ENCODE measurements around the gene SWAP70. TPM values are rescaled to one million over a fixed set of nuclear protein-coding genes. Genes with fewer than 3 reads are reported as not detected.

The SWAP70 gene
- total and polyA plus RNA-seq, 2 experiments from 2014 or later: 30.3 to 33.3 TPM

DNA sequence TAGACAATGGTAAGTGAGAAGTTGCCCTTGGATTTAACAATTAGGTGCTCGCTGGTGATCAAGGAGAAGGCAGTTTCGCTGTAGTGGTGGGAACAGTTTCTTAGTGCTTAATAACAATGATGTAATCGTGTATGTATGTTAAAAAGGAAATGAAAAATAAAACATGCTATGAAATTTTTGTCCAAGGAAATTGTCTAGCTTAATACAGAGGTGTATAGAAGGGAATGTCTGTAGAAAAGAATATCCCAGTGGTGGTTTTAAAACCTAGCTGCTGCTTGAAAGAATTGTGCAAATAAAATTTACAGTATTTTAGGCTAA lies 53.1 kb downstream of the SWAP70 start:
- Histone ChIP-seq H3K4me1 (ENCODE audit: insufficient read depth) (peaks cover 1% of the 10 kb centered on the region; the same call in 1 of the 2 replicates), H3K9me2 (ENCODE audit: insufficient read depth) (no peaks in the 10 kb centered on the region), H3K27me3 (ENCODE audit: insufficient read depth) (no peaks in the 10 kb centered on the region), H3K79me2 (replicated peaks; ENCODE audit: insufficient read depth) (0 out of 2 replicates have a peak, but pooled peaks cover 6% of the 10 kb centered on the region), H2AFZ (no peak overlapping the region), H3F3A (replicated peaks; ENCODE audit: low read depth) (no peaks in the 10 kb centered on the region), H4K20me1 (replicated peaks; ENCODE audit: insufficient read depth) (no peaks in the 10 kb centered on the region; the same call in 1 of the 2 replicates), H3K36me3 (ENCODE audit: insufficient read depth) (no peaks in the 10 kb centered on the region; the same call in 1 of the 2 replicates), H3K4me2 (no peak overlapping the region), H3K4me3 (no peak overlapping the region), H3K27ac (ENCODE audit: low read depth) (peak overlapping the region; percentile 51; the same call in 1 of the 2 replicates)
- ATAC-seq (no peak), DNase-seq (ENCODE audit: low spot score) (no peak)
- Mint-ChIP-seq H3K4me3 (no peak overlapping the region), H3K9me3 (no peaks in the 10 kb centered on the region; the same call in 2 of the 3 replicates), H3K27me3 (ENCODE audit: insufficient read depth, low read depth, poor library complexity) (no peaks in the 10 kb centered on the region), H3K36me3 (ENCODE audit: low read depth) (peaks cover 28% of the 10 kb centered on the region), H3K4me1 (peaks cover under 1% of the 10 kb centered on the region), H3K27ac (no peak overlapping the region; the same call in 1 of the 2 replicates)
- TF ChIP-seq ZNF331 (CRISPR knock-in tag; IDR thresholded peaks at IDR 0.05; ENCODE audit: low read depth) (no peak), STAT1 (IDR thresholded peaks at IDR 0.05; ENCODE audit: unreplicated experiment) (no peak), EZH2 (IDR thresholded peaks at IDR 0.05; ENCODE audit: low read depth, unreplicated experiment) (no peak), POLR2AphosphoS5 (IDR thresholded peaks at IDR 0.05; ENCODE audit: low read depth) (no peak), CREB1 (CRISPR knock-in tag; IDR thresholded peaks at IDR 0.05; ENCODE audit: low read depth) (no peak), JUNB (IDR thresholded peaks at IDR 0.05; ENCODE audit: unreplicated experiment) (no peak), ETS1 (IDR thresholded peaks at IDR 0.05) (no peak), REST (IDR thresholded peaks at IDR 0.05; ENCODE audit: unreplicated experiment) (no peak)

GRCh38 chr11:9717719-9718118 lies 53.8 kb downstream of the SWAP70 start:
- Histone ChIP-seq H3K27ac (ENCODE audit: low read depth) (peak overlapping the region; percentile 51), H4K20me1 (replicated peaks; ENCODE audit: insufficient read depth) (no peaks in the 10 kb centered on the region), H3K4me2 (no peak overlapping the region), H3F3A (replicated peaks; ENCODE audit: low read depth) (no peaks in the 10 kb centered on the region), H3K9me2 (ENCODE audit: insufficient read depth) (no peaks in the 10 kb centered on the region), H3K4me1 (ENCODE audit: insufficient read depth) (peaks cover 5% of the 10 kb centered on the region), H3K4me3 (no peak overlapping the region), H3K79me2 (replicated peaks; ENCODE audit: insufficient read depth) (no peaks in the 10 kb centered on the region), H2AFZ (no peak overlapping the region), H3K27me3 (ENCODE audit: insufficient read depth) (no peaks in the 10 kb centered on the region), H3K36me3 (ENCODE audit: insufficient read depth) (no peaks in the 10 kb centered on the region; the same call in 1 of the 2 replicates)
- Mint-ChIP-seq H3K27me3 (ENCODE audit: insufficient read depth, low read depth, poor library complexity) (no peaks in the 10 kb centered on the region), H3K27ac (no peak overlapping the region), H3K4me3 (no peak overlapping the region), H3K36me3 (ENCODE audit: low read depth) (peaks cover 28% of the 10 kb centered on the region), H3K9me3 (no peaks in the 10 kb centered on the region; the same call in 2 of the 3 replicates), H3K4me1 (peaks cover 7% of the 10 kb centered on the region)
- DNase-seq (ENCODE audit: low spot score) (peak; percentile 16), ATAC-seq (no peak)
- no peak for TF ChIP-seq REST (IDR thresholded peaks at IDR 0.05; ENCODE audit: unreplicated experiment)
- no peak for TF ChIP-seq STAT1 (IDR thresholded peaks at IDR 0.05; ENCODE audit: unreplicated experiment)
- TF ChIP-seq, protein P1, sequence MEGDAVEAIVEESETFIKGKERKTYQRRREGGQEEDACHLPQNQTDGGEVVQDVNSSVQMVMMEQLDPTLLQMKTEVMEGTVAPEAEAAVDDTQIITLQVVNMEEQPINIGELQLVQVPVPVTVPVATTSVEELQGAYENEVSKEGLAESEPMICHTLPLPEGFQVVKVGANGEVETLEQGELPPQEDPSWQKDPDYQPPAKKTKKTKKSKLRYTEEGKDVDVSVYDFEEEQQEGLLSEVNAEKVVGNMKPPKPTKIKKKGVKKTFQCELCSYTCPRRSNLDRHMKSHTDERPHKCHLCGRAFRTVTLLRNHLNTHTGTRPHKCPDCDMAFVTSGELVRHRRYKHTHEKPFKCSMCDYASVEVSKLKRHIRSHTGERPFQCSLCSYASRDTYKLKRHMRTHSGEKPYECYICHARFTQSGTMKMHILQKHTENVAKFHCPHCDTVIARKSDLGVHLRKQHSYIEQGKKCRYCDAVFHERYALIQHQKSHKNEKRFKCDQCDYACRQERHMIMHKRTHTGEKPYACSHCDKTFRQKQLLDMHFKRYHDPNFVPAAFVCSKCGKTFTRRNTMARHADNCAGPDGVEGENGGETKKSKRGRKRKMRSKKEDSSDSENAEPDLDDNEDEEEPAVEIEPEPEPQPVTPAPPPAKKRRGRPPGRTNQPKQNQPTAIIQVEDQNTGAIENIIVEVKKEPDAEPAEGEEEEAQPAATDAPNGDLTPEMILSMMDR (conservative IDR thresholded peaks at IDR 0.05; ENCODE audit: low read depth in 2 of 2): no peak
